HEK293T (cell line): Measurements from ENCODE around the gene NET1.

Experiments used
- CTBP1 ChIP-seq: fragments of 450-650 bp; IDR thresholded peaks from 2 replicates; pipeline ENCODE4 v1.6.1; 2016; ENCODE audit warnings: borderline replicate concordance
- ELF4 ChIP-seq: fragments of 450-650 bp; IDR thresholded peaks from 2 replicates; pipeline ENCODE4 v1.6.1; 2017; ENCODE audit warnings: antibody characterized with exemption
- FOXK2 ChIP-seq: fragments of 450-650 bp; IDR thresholded peaks from 2 replicates; pipeline ENCODE4 v1.6.1; 2016; ENCODE audit warnings: mild to moderate bottlenecking
- HDGF ChIP-seq: fragments of 450-650 bp; IDR thresholded peaks from 2 replicates; pipeline ENCODE4 v1.6.1; 2017; ENCODE audit warnings: antibody characterized with exemption, borderline replicate concordance
- LEF1 ChIP-seq: fragments of 450-650 bp; IDR thresholded peaks from 2 replicates; pipeline ENCODE4 v1.6.1; 2017; ENCODE audit warnings: mild to moderate bottlenecking, borderline replicate concordance
- SP1 ChIP-seq: fragments of 450-650 bp; IDR thresholded peaks from 2 replicates; pipeline ENCODE4 v1.6.1; 2017

GRCh38 chr10:5494611-5495010 is 82.3 kb downstream of the NET1 start:
- TF ChIP-seq HDGF (no peak), CTBP1 (no peak), ELF4 (no peak), SP1 (no peak), LEF1 (no peak), FOXK2 (no peak)
